Jurkat, Clone E6-1 (cell line): ENCODE measurements around the gene SSRP1.
"Not testable (repeated sequence)": the region's sequence is repeated elsewhere in the genome, so short reads cannot be mapped to it uniquely, and the experiment has no call there.

Source experiments
- DNase-seq: peaks from one replicate; pipeline ENCODE4 v3.0.0-alpha.2; 2011; ENCODE audit warnings: low read depth, low spot score
- H3K4me3 ChIP-seq: 2 replicates; pipeline ENCODE4 v1.5.1; 2011; ENCODE audit warnings: mild to moderate bottlenecking, low read length, control low read depth, moderate library complexity

The SSRP1 gene

GRCh38 chr11:57361420-57361819 lies 25.7 kb upstream of the SSRP1 start:
- DNase-seq: not testable (repeated sequence)

GRCh38 chr11:57360991-57361390 lies 25.3 kb upstream of the SSRP1 start:
- H3K4me3 ChIP-seq: no peak overlapping the region
- DNase-seq: no peak

More at GRCh38 chr11:57361420-57361819, 25.7 kb upstream of the SSRP1 start:
- not testable (repeated sequence) for H3K4me3 ChIP-seq

GRCh38 chr11:57359896-57360690 lies 24.4 kb upstream of the SSRP1 start:
- no peak for DNase-seq
- no peak overlapping the region for H3K4me3 ChIP-seq

- DNase-seq: no peak
- H3K4me3 ChIP-seq: no peak overlapping the region
Measured at GRCh38 chr11:57359396-57359795, 23.7 kb upstream of the SSRP1 start.

- DNase-seq: no peak
- no peak overlapping the region for H3K4me3 ChIP-seq
Measured at GRCh38 chr11:57358991-57359390, 23.3 kb upstream of the SSRP1 start.

- no peak for DNase-seq
- H3K4me3 ChIP-seq: no peak overlapping the region
Measured at GRCh38 chr11:57358543-57358961, 22.9 kb upstream of the SSRP1 start.

- DNase-seq: no peak
- H3K4me3 ChIP-seq: no peak overlapping the region
Measured at GRCh38 chr11:57357856-57358255, 22.2 kb upstream of the SSRP1 start.

GRCh38 chr11:57357310-57357709 lies 21.6 kb upstream of the SSRP1 start:
- DNase-seq: no peak
- no peak overlapping the region for H3K4me3 ChIP-seq

- DNase-seq: no peak
- no peak overlapping the region for H3K4me3 ChIP-seq
Measured at GRCh38 chr11:57356268-57356667, 20.6 kb upstream of the SSRP1 start.

- DNase-seq: no peak
- no peak overlapping the region for H3K4me3 ChIP-seq
Measured at GRCh38 chr11:57354699-57355098, 19.0 kb upstream of the SSRP1 start.

- no peak for DNase-seq
- no peak overlapping the region for H3K4me3 ChIP-seq
Measured at GRCh38 chr11:57353852-57354251, 18.2 kb upstream of the SSRP1 start.

GRCh38 chr11:57353446-57353845 lies 17.8 kb upstream of the SSRP1 start:
- no peak overlapping the region for H3K4me3 ChIP-seq
- no peak for DNase-seq

GRCh38 chr11:57353036-57353435 lies 17.3 kb upstream of the SSRP1 start:
- DNase-seq: no peak
- H3K4me3 ChIP-seq: no peak overlapping the region

- DNase-seq: no peak
- no peak overlapping the region for H3K4me3 ChIP-seq
Measured at GRCh38 chr11:57349491-57350274, 14.0 kb upstream of the SSRP1 start.

- H3K4me3 ChIP-seq: no peak overlapping the region
- no peak for DNase-seq
Measured at GRCh38 chr11:57348636-57349313, 13.1 kb upstream of the SSRP1 start.

- DNase-seq: no peak
- H3K4me3 ChIP-seq: no peak overlapping the region
Measured at GRCh38 chr11:57348052-57348451, 12.4 kb upstream of the SSRP1 start.

- no peak overlapping the region for H3K4me3 ChIP-seq
- no peak for DNase-seq
Measured at GRCh38 chr11:57347336-57347735, 11.6 kb upstream of the SSRP1 start.

- peak; percentile 66 for DNase-seq
Measured at GRCh38 chr11:57345555-57346211, 10.0 kb upstream of the SSRP1 start.

GRCh38 chr11:57344826-57345225 lies 9.1 kb upstream of the SSRP1 start:
- H3K4me3 ChIP-seq: no peak overlapping the region
- no peak for DNase-seq

More at GRCh38 chr11:57345555-57346211, 10.0 kb upstream of the SSRP1 start:
- H3K4me3 ChIP-seq: no peak overlapping the region
